ENCODE measurements around the gene ZMAT3. TPM values are rescaled to one million over a fixed set of nuclear protein-coding genes. Genes with fewer than 3 reads are reported as not detected.
"Not testable (repeated sequence)": the region's sequence is repeated elsewhere in the genome, so short reads cannot be mapped to it uniquely, and the experiment has no call there.

ZMAT3 gene
- total RNA-seq, 1 experiment from 2014 or later = 53.6 TPM

GRCh38 chr3:179069762-179070390 is 1.7 kb downstream of the ZMAT3 start:
- peak; percentile 69 for DNase-seq (ENCODE audit: low read depth)

- peak; percentile 61 for DNase-seq (ENCODE audit: low read depth)
These were observed 2.7 kb downstream of the ZMAT3 start for GRCh38 chr3:179068779-179069530.

DNA sequence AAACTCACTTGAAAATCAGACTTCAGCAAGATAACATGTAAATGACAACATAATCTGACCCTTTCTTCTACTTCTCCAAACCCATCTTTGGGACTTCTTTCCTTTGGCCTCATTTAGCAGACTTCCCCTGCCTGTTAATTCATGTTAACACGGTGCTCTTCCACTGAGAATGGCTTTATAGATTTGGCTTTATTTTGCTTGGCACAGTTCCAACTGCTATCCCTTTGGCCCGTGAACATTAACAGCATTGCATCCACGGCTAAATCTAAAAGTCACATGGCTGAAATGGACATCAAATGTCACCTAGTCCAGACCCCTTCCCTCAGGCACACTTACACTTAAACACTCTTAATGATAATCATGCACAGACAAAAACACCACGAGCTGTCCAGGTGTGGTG is 3.8 kb downstream of the ZMAT3 start:
- no peak for DNase-seq (ENCODE audit: low read depth)

GRCh38 chr3:179067291-179067690 is 4.3 kb downstream of the ZMAT3 start:
- DNase-seq (ENCODE audit: low read depth) = no peak

- peak; percentile 64 for DNase-seq (ENCODE audit: low read depth)
These were observed 7.6 kb downstream of the ZMAT3 start for GRCh38 chr3:179063945-179064560.

DNA sequence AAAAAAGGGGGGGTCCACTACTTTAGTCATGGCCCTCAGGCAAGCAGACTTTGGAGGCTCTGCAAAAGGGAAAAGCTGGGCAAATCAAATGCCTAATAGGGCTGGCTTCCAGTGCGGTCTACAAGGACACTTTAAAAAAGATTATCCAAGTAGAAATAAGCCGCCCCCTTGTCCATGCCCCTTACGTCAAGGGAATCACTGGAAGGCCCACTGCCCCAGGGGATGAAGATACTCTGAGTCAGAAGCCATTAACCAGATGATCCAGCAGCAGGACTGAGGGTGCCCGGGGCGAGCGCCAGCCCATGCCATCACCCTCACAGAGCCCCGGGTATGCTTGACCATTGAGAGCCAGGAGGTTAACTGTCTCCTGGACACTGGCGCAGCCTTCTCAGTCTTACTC is 15.3 kb downstream of the ZMAT3 start:
- no peak for DNase-seq (ENCODE audit: low read depth)

DNA sequence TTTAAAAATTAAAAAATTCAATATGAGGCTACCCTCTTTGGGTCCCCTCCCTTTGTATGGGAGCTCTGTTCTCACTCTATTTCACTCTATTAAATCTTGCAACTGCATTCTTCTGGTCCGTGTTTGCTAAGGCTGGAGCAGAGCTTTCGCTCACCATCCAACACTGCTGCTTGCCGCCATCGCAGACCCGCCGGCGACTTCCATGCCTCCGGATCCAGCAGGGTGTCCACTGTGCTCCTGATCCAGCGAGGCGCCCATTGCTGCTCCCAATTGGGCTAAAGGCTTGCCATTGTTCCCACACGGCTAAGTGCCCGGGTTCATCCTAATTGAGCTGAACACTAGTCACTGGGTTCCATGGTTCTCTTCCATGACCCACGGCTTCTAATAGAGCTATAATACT is 17.0 kb downstream of the ZMAT3 start:
- DNase-seq (ENCODE audit: low read depth) = not testable (repeated sequence)

- peak; percentile 95 for DNase-seq (ENCODE audit: low read depth)
These were observed 24.9 kb downstream of the ZMAT3 start for GRCh38 chr3:179046497-179047353.

DNA sequence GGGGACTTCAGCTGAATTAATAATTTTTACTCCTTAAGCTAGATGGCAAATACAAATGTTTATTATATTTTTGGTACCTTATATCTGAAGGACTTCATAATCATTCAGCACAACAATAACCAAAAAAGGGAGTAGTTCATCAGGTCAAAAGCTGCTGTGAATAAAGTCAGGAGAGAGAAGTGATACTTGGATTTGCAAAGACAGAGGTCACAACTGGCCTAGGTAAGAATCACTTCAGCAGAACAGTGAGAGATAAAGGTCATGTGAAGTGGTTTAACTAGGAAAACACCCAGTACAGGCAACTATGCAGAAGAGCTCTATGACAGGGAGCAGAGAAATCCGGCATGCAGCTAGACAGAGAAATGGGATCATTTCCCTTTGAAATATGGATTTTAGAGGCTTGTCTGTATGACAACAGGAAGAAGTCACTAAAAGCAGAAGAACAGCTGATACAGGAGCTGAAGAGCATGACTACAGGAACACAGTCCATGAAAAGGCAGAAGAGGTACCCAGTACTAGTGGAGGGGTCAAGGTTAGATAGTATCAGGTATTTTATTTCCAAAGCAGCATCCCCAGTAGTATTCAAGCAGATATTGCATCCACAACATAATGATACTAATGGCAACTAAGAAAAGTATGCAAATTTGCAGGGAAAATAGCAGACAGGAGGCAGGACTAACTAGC is 25.7 kb downstream of the ZMAT3 start:
- DNase-seq (ENCODE audit: low read depth) = peak; percentile 36

DNA sequence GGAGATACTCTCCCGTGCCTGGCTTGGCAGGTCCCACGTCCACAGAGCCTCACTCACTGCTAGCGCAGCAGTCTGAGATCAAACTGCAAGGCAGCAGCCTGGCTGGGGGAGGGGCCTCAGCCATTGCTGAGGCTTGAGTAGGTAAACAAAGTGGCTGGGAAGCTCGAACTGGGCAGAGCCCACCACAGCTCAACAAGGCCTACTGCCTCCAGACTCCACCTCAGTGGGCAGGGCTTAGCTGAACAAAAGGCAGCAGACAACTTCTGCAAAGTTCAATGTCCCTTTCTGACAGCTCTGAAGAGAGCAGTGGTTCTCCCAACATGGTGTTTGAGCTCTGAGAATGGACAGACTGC is 32.7 kb downstream of the ZMAT3 start:
- DNase-seq (ENCODE audit: low read depth) = not testable (repeated sequence)

GRCh38 chr3:179038216-179038898 is 33.3 kb downstream of the ZMAT3 start:
- no peak for DNase-seq (ENCODE audit: low read depth)

- peak; percentile 89 for DNase-seq (ENCODE audit: low read depth)
These were observed 34.3 kb downstream of the ZMAT3 start for GRCh38 chr3:179037351-179037750.

DNA sequence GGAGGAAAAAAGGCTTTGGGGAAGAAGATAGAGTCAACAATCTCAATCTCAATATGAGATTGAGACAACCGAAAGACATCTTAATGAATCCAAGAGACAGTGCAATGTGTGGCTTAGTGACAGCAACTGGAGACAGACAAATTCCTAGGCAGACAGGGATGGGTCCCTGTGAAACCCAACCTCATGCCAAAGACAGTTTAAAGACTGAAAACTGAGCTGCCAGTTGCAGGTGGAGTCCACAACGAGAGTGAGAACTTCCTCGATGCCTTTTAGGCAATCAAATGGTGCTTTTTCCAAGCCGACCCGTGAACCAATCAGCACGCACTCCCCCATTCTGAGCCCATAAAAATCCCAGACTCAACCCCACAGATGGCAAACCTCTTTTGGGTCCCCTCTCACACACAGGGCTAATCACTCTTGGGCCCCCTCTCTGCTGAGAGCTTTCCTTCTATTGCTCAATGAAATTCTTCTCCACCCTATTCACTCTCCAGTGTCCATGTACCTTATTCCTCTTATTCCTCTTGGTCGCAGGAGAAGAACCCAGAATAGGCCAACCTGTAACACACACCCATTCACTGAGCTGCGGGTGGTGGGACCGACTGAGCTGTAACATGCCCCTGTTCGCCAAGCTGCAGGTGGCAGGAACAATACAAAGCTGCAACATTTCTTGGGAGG is 34.8 kb downstream of the ZMAT3 start:
- no peak for DNase-seq (ENCODE audit: low read depth)

DNA sequence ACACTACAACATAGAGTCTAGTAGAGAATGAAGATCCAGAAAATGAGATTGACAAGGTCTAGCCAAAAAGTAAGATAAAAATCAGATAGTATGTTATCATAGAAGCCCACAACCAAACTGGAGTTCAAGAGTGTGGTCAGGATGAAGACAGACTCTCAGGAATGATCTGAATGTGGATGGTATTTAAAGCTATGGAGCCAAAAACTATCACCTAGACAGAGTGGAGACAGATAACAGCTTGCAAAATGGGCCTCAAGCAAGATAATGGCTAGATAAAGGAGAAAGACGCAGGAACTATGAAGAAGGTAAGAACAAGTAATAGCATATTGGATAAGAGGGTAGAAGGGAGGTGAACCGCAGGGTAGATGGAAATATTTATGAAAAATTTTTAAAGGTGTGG is 35.4 kb downstream of the ZMAT3 start:
- no peak for DNase-seq (ENCODE audit: low read depth)

- DNase-seq (ENCODE audit: low read depth) = no peak
These were observed 36.4 kb downstream of the ZMAT3 start for GRCh38 chr3:179035232-179035631.

GRCh38 chr3:179033304-179033657 is 38.3 kb downstream of the ZMAT3 start:
- not testable (repeated sequence) for DNase-seq (ENCODE audit: low read depth)

- DNase-seq (ENCODE audit: low read depth) = not testable (repeated sequence)
These were observed 38.9 kb downstream of the ZMAT3 start for GRCh38 chr3:179032454-179033303.

- no peak for DNase-seq (ENCODE audit: low read depth)
These were observed 42.5 kb downstream of the ZMAT3 start for GRCh38 chr3:179029096-179029495.

DNA sequence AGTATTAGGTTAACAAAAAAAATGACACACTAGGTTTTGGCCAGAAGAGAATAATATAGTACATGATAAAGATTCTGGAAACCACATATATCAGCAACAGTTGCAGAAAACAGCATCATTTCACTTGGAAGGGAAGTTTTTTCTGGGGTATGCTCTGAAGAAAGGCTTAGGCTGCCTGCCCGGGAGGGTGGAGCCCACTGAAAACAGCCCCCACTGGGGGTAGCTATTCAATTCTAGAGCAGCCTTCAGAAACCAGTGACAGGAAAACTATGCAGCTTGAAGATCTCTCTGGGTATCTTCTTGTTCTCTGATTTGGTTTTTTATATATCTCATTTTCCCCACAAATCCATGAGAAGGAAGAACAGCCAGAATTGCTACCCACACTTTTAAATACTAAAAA is 43.2 kb downstream of the ZMAT3 start:
- DNase-seq (ENCODE audit: low read depth) = no peak

All from LHCN-M2 (cell line).